ENCODE measurements around the gene TUBB3. TPM values are rescaled to one million over a fixed set of nuclear protein-coding genes. Genes with fewer than 3 reads are reported as not detected.

The TUBB3 gene
- total RNA-seq, 4 donors from 2014 or later = 0.33 to 2.4 (median 0.68) TPM

GRCh38 chr16:89958596-89958995, 35.5 kb downstream of the TUBB3 start:
- WGBS, 2 donors = 93 to 99% methylated on average over 10 of the region's 10 CpGs
- DNase-seq = no peak
- no peaks in the 10 kb centered on the region for H3K27me3 ChIP-seq
- no peaks in the 10 kb centered on the region for H3K4me1 ChIP-seq
- peaks cover 5 to 14% of the 10 kb centered on the region in 2 donors for H3K36me3 ChIP-seq
- no peak for TF ChIP-seq POLR2A (IDR thresholded peaks at IDR 0.05)
- TF ChIP-seq, protein P1, sequence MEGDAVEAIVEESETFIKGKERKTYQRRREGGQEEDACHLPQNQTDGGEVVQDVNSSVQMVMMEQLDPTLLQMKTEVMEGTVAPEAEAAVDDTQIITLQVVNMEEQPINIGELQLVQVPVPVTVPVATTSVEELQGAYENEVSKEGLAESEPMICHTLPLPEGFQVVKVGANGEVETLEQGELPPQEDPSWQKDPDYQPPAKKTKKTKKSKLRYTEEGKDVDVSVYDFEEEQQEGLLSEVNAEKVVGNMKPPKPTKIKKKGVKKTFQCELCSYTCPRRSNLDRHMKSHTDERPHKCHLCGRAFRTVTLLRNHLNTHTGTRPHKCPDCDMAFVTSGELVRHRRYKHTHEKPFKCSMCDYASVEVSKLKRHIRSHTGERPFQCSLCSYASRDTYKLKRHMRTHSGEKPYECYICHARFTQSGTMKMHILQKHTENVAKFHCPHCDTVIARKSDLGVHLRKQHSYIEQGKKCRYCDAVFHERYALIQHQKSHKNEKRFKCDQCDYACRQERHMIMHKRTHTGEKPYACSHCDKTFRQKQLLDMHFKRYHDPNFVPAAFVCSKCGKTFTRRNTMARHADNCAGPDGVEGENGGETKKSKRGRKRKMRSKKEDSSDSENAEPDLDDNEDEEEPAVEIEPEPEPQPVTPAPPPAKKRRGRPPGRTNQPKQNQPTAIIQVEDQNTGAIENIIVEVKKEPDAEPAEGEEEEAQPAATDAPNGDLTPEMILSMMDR (IDR thresholded peaks at IDR 0.05) = no peak
- intact Hi-C loops (cut with DNase I) = no loop called here
- no peak overlapping the region for H3K4me3 ChIP-seq (replicated peaks in 1 of 3)
- H3K9me3 ChIP-seq = no peaks in the 10 kb centered on the region
- H3K27ac ChIP-seq = no peak overlapping the region

GRCh38 chr16:89960966-89961365, 37.8 kb downstream of the TUBB3 start:
- Histone ChIP-seq H3K36me3 (peaks cover 5 to 14% of the 10 kb centered on the region in 2 donors), H3K27ac (no peak overlapping the region), H3K4me3 (replicated peaks in 1 of 3) (no peak overlapping the region), H3K4me1 (no peaks in the 10 kb centered on the region), H3K27me3 (no peaks in the 10 kb centered on the region), H3K9me3 (no peaks in the 10 kb centered on the region)
- intact Hi-C loops (cut with DNase I) = no loop called here
- WGBS, 2 donors = 96 to 98% methylated on average over 9 to 13 of the region's 13 CpGs
- no peak for TF ChIP-seq POLR2A (IDR thresholded peaks at IDR 0.05)
- TF ChIP-seq, protein P1 (IDR thresholded peaks at IDR 0.05) = no peak
- no peak for DNase-seq

GRCh38 chr16:89961920-89962319, 38.8 kb downstream of the TUBB3 start:
- H3K27ac ChIP-seq = no peak overlapping the region
- peaks cover 5 to 12% of the 10 kb centered on the region in 2 donors for H3K36me3 ChIP-seq
- intact Hi-C loops (cut with DNase I) = no loop called here
- H3K4me1 ChIP-seq = no peaks in the 10 kb centered on the region
- TF ChIP-seq, protein P1 (IDR thresholded peaks at IDR 0.05) = no peak
- TF ChIP-seq POLR2A (IDR thresholded peaks at IDR 0.05) = no peak
- no peak overlapping the region for H3K4me3 ChIP-seq (replicated peaks in 1 of 3)
- no peaks in the 10 kb centered on the region for H3K27me3 ChIP-seq
- H3K9me3 ChIP-seq = no peaks in the 10 kb centered on the region
- 93 to 95% methylated on average over 17 to 18 of the region's 23 CpGs for WGBS, 2 donors
- no peak for DNase-seq

- Histone ChIP-seq H3K27me3 (no peaks in the 10 kb centered on the region), H3K9me3 (no peaks in the 10 kb centered on the region), H3K27ac (no peak overlapping the region), H3K4me1 (no peaks in the 10 kb centered on the region), H3K36me3 (peaks cover 4 to 5% of the 10 kb centered on the region in 2 donors), H3K4me3 (replicated peaks in 1 of 3) (no peak overlapping the region)
- DNase-seq = no peak
- WGBS, 2 donors = 83 to 90% methylated on average over 10 to 18 of the region's 26 CpGs
- TF ChIP-seq, protein P1 (IDR thresholded peaks at IDR 0.05) = no peak
- TF ChIP-seq POLR2A (IDR thresholded peaks at IDR 0.05) = no peak
- intact Hi-C loops (cut with DNase I) = no loop called here
Observed at GRCh38 chr16:89962754-89963498, 39.8 kb downstream of the TUBB3 start.

DNA sequence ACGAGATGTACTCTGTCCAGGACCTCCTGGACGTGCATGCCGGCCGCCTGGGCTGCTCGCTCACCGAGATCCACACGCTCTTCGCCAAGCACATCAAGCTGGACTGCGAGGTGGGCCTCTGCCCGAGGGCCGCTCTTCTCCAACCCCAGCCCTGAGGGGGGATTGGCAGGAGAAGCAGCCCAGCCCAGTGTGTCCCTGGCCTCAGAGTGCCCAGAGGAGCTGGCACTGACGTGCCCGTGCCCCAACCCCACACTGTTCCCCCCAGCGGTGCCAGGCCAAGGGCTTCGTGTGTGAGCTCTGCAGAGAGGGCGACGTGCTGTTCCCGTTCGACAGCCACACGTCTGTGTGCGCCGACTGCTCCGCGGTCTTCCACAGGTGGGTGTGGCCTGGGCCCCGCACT, 41.1 kb downstream of the TUBB3 start:
- intact Hi-C loops (cut with DNase I) = no loop called here
- DNase-seq = no peak
- no peaks in the 10 kb centered on the region for H3K4me1 ChIP-seq
- TF ChIP-seq, protein P1 (IDR thresholded peaks at IDR 0.05) = no peak
- no peak for TF ChIP-seq POLR2A (IDR thresholded peaks at IDR 0.05)
- no peaks in the 10 kb centered on the region for H3K36me3 ChIP-seq
- no peaks in the 10 kb centered on the region for H3K27me3 ChIP-seq
- no peak overlapping the region for H3K27ac ChIP-seq
- no peaks in the 10 kb centered on the region for H3K9me3 ChIP-seq
- no peak overlapping the region for H3K4me3 ChIP-seq (replicated peaks in 1 of 3)
- 93% methylated on average over 19 to 22 of the region's 25 CpGs for WGBS, 2 donors

Measured in thyroid gland (tissue), 4 donors.